Measurements from ENCODE around the gene ADRA2B.
"Not testable (repeated sequence)": the region's sequence is repeated elsewhere in the genome, so short reads cannot be mapped to it uniquely, and the experiment has no call there.

Gene ADRA2B

DNA sequence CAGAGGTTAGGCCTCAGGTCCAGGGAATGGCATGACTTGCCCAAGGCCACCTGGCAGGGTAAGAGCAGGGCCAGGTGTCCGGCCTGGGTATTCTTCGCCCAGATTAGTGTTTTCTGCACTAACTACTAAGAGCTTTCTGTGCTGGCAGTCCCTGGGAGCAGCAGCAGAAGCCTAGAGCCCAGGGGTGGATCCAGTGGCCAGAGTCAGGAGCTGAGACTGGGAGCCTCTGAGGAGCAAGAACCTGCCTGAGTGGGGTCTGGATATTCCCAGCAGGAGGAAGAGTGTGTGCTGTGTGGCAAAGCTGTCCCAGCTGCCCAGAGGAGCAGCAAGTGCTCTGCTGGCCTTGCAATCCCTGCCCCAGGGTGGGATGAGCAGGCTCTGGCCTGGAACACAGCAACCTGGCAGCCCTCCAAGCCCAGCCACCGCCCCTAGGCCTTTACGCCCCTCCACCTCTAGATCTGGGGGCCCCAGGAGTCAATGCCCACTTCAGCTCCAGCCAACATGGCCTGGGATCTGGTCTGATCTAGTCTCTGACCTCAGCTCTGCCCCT lies 50.9 kb downstream of the ADRA2B start:
- no peak for DNase-seq

DNA sequence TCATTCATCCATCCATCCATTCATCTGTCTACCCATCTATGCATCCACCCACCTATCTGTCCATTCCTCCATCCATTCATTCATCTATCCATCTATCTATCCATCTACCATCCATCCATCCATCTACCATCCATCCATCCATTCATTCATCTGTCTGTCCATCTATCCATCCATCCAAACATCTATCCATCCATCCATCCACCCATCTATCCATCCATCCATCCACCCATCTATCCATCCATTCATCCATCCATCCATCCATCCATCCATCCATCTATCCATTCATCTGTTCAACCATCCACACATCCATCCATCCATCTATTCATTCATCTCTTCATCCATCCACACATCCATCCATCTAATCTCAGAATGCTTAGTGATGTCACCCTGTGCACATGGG lies 51.6 kb downstream of the ADRA2B start:
- not testable (repeated sequence) for DNase-seq

DNA sequence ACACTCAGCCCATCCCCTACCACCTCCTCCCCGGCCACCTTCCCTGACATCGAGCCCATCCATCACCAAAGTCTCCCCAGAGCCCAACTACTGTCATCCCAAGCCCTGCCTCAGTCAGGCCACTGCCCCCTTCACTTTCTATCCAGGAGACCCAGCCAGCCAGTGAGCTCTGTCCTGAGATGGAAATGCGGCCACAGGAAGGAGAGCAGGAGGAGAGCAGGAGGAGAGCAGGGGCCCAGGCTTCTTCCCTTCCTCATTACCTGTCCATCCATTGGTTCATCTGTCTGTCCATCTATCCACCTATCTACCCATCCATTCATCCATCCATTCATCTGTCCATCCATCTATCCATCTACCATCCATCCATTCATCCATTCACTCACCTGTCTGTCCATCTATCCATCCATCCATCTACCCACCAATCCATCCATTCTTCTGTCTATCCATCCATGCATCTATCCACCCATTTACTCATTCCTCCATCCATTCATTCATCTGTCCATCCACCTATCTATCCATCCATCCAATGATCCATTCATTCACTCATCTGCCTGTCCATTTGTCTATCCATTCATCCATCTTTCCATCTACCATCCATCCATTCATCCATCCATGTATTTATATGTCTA lies 52.2 kb downstream of the ADRA2B start:
- DNase-seq = not testable (repeated sequence)

DNA sequence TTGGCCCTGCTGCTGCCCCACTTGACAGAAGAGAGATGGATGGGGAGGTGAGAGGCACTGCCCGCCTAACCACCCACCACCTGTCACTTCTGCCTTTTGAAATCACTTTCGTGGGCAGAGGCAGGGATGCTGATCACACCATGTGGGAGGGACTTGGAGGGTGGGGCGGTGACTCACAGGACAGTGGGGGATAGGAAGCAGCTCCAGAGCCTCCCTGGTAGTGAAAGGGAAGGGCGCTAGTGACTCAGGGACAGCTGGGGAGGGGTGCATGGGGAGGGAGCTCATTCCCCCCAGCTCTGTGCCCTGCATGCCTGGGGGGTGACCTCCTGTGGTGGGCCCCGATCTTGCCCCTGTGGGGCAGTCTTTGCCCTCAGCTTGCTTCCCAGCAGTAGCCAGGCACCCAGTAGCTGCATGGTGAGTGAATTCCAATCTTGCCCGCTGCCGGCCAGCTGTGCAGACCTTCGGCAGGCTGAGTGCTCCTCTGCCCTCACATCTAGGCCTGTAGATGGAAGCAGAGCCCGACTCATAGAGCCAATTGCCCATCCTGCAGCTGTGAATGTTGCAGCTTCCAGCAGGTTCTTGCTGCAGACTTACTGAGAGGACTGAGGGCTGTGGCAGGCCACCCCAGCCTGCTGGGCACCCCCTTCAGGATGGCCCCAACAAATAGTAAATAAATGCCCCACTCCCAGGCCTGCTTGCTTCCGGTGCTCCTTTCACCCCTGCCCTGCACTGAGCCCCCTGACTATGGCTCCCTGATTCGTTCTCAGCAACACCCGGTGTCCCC lies 53.1 kb downstream of the ADRA2B start:
- peak; percentile 63 for DNase-seq

All from fibroblast of upper back skin (primary cell).